ENCODE measurements around the gene IL37. TPM values are rescaled to one million over a fixed set of nuclear protein-coding genes. Genes with fewer than 3 reads are reported as not detected.
A peak's percentile ranks its signal among the peaks of the same experiment; 100 is the strongest.

The IL37 gene
- total and polyA plus RNA-seq, 2 of the 13 experiments (the other 11 are each of a cell fraction or from before 2014, with no cell fraction given), result not detected

GRCh38 chr2:112884869-112885505 lies 26.0 kb upstream of the IL37 start:
- intact Hi-C loops (cut with micrococcal nuclease; ENCODE audit: unreplicated experiment), result loop anchor here (1.0 to 10.0 kb wide), 2 partner anchors 136 to 270 kb away; no protein-coding TSS in a partner anchor
- H3K9me3 ChIP-seq (ENCODE audit: low read length), result no peaks in the 10 kb centered on the region
- ATAC-seq, result peak; percentile 92
- H3K4me1 ChIP-seq (ENCODE audit: insufficient read depth, low read length), result peaks cover 31% of the 10 kb centered on the region
- ChIA-PET POLR2A (no interaction called here), CTCF (ENCODE audit: low intra/inter-chr PET ratio, low total read pairs) (interaction anchor here (5.8 kb wide), 1 partner anchor 135 kb away, joined by 86 read pairs; no protein-coding TSS in a partner anchor)
- in situ Hi-C loops (cut with HindIII; ENCODE audit: extremely low pct_ligation_motif_present, low pct_unique_long_range_greater_than_20kb), result no loop called here
- H3K79me2 ChIP-seq (ENCODE audit: insufficient read depth, low read length), result no peaks in the 10 kb centered on the region
- H2AFZ ChIP-seq (ENCODE audit: low read length), result no peak overlapping the region
- no peak overlapping the region for H3K4me3 ChIP-seq (replicated peaks in 1 of 3; ENCODE audit: insufficient read depth in 1 of 3, low read depth in 2 of 3, low read length in 3 of 3)
- H4K20me1 ChIP-seq (ENCODE audit: insufficient read depth, low read length), result no peaks in the 10 kb centered on the region
- WGBS (ENCODE audit: low lambda C conversion rate), result 31% methylated on average over 6 of the region's 6 CpGs
- H3K27me3 ChIP-seq (ENCODE audit: control insufficient read depth in 1 of 2, insufficient read depth in 2 of 2, low read length in 2 of 2), result 0 out of 5 replicates have a peak, but pooled peaks cover 0 to 5% of the 10 kb centered on the region in 2 experiments
- peak; percentile 59 for DNase-seq (ENCODE audit: low spot score)
- H3K9ac ChIP-seq (ENCODE audit: insufficient read depth, low read depth, low read length), result no peak overlapping the region
- no peaks in the 10 kb centered on the region for H3K36me3 ChIP-seq (replicated peaks in 1 of 2; ENCODE audit: control insufficient read depth in 1 of 2, insufficient read depth in 2 of 2, low read length in 2 of 2)
- peak; percentile 83 for FAIRE-seq
- BruUV-seq (replicated peaks), result no TSS peak
- peak overlapping the region; percentile 1; the same call in 1 of the 2 replicates for H3K4me2 ChIP-seq (ENCODE audit: low read depth, low read length)
- H3K27ac ChIP-seq (ENCODE audit: extremely low read length, insufficient read depth, low read length), result no peak overlapping the region
- TF ChIP-seq RARA (CRISPR knock-in tag; IDR thresholded peaks at IDR 0.05) (peak; percentile 72), KLF16 (CRISPR knock-in tag; IDR thresholded peaks at IDR 0.05) (peak in 1 of 2 experiments; percentile 41; a peak in 1 of 4 replicates), HOXA5 (CRISPR knock-in tag; IDR thresholded peaks at IDR 0.05) (0 out of 2 replicates have a peak, but pooled peaks have one; percentile 33), RXRB (CRISPR knock-in tag; IDR thresholded peaks at IDR 0.05; ENCODE audit: borderline replicate concordance) (peak; percentile 38; the same call in 1 of the 2 replicates), SOX5 (CRISPR knock-in tag; IDR thresholded peaks at IDR 0.05; ENCODE audit: borderline replicate concordance) (peak; percentile 20; the same call in 1 of the 2 replicates), NR3C1 (CRISPR knock-in tag; IDR thresholded peaks at IDR 0.05) (no peak), EED (CRISPR knock-in tag; IDR thresholded peaks at IDR 0.05) (no peak), XRCC5 (optimal IDR thresholded peaks at IDR 0.05; ENCODE audit: low read length) (peak; percentile 43), PATZ1 (CRISPR knock-in tag; IDR thresholded peaks at IDR 0.05) (peak; percentile 32; the same call in 1 of the 2 replicates), STAG1 (CRISPR knock-in tag; IDR thresholded peaks at IDR 0.05) (peak; percentile 97), SALL1 (CRISPR knock-in tag; IDR thresholded peaks at IDR 0.05) (peak; percentile 45; the same call in 1 of the 2 replicates), TOE1 (CRISPR knock-in tag; IDR thresholded peaks at IDR 0.05) (no peak), GZF1 (CRISPR knock-in tag; IDR thresholded peaks at IDR 0.05) (no peak), KDM2A (CRISPR knock-in tag; IDR thresholded peaks at IDR 0.05; ENCODE audit: borderline replicate concordance, low read depth) (peak; percentile 60), KDM3A (CRISPR knock-in tag; IDR thresholded peaks at IDR 0.05; ENCODE audit: low read depth) (0 out of 2 replicates have a peak, but pooled peaks have one; percentile 55), ZNF598 (CRISPR knock-in tag; IDR thresholded peaks at IDR 0.05; ENCODE audit: borderline replicate concordance) (0 out of 2 replicates have a peak, but pooled peaks have one; percentile 39), ETV5 (CRISPR knock-in tag; IDR thresholded peaks at IDR 0.05; ENCODE audit: borderline replicate concordance) (peak; percentile 43; the same call in 1 of the 2 replicates), PTBP1 (IDR thresholded peaks at IDR 0.05; ENCODE audit: low read depth, low read length, poor library complexity, severe bottlenecking) (no peak), SMC3 (IDR thresholded peaks at IDR 0.05; ENCODE audit: low read length) (peak; percentile 97)
- TF ChIP-seq, protein P1, sequence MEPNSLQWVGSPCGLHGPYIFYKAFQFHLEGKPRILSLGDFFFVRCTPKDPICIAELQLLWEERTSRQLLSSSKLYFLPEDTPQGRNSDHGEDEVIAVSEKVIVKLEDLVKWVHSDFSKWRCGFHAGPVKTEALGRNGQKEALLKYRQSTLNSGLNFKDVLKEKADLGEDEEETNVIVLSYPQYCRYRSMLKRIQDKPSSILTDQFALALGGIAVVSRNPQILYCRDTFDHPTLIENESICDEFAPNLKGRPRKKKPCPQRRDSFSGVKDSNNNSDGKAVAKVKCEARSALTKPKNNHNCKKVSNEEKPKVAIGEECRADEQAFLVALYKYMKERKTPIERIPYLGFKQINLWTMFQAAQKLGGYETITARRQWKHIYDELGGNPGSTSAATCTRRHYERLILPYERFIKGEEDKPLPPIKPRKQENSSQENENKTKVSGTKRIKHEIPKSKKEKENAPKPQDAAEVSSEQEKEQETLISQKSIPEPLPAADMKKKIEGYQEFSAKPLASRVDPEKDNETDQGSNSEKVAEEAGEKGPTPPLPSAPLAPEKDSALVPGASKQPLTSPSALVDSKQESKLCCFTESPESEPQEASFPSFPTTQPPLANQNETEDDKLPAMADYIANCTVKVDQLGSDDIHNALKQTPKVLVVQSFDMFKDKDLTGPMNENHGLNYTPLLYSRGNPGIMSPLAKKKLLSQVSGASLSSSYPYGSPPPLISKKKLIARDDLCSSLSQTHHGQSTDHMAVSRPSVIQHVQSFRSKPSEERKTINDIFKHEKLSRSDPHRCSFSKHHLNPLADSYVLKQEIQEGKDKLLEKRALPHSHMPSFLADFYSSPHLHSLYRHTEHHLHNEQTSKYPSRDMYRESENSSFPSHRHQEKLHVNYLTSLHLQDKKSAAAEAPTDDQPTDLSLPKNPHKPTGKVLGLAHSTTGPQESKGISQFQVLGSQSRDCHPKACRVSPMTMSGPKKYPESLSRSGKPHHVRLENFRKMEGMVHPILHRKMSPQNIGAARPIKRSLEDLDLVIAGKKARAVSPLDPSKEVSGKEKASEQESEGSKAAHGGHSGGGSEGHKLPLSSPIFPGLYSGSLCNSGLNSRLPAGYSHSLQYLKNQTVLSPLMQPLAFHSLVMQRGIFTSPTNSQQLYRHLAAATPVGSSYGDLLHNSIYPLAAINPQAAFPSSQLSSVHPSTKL (CRISPR knock-in tag; IDR thresholded peaks at IDR 0.05), result no peak

Measured in HepG2 (cell line).